G401 (cell line): ENCODE data around the gene CASQ1. TPM values are rescaled to one million over a fixed set of nuclear protein-coding genes. Genes with fewer than 3 reads are reported as not detected.

ENCODE experiments used
- total RNA-seq: library from RNA; depleted of rRNA; stranded (reverse); fragments of >200 nt; shearing (Covaris generic); gene quantifications from 2 replicates; pipeline ENCODE4 v1.2.3, GENCODE V29; 2014; rRNA removed

CASQ1 gene
- total RNA-seq, 1 experiment from 2014 or later = 0.71 TPM

Other genes with a start within 250 kb of the CASQ1 start
- gene IGSF9, start 245.0 kb upstream of the CASQ1 start, total RNA-seq = not detected in 2 replicates
- not detected in 2 replicates for gene SLAMF9, start 236.3 kb upstream of the CASQ1 start, total RNA-seq
- 2.5 and 3.2 TPM in 2 replicates for gene PIGM, start 158.6 kb upstream of the CASQ1 start, total RNA-seq
- not detected in 2 replicates for gene KCNJ10, start 120.4 kb upstream of the CASQ1 start, total RNA-seq
- not detected in 2 replicates for gene KCNJ9, start 109.0 kb upstream of the CASQ1 start, total RNA-seq
- gene IGSF8, start 92.0 kb upstream of the CASQ1 start, total RNA-seq = 11.7 and 15.4 TPM in 2 replicates
- not detected in 2 replicates for gene ATP1A2, start 74.8 kb upstream of the CASQ1 start, total RNA-seq
- not detected in 2 replicates for gene ATP1A4, start 39.0 kb upstream of the CASQ1 start, total RNA-seq
- gene PEA15, start 14.8 kb downstream of the CASQ1 start, total RNA-seq = 42.2 and 72.2 TPM in 2 replicates
- gene DCAF8, start 72.0 kb downstream of the CASQ1 start, total RNA-seq = 69.8 and 77.1 TPM in 2 replicates
- 49.8 and 50.0 TPM in 2 replicates for gene PEX19, start 94.6 kb downstream of the CASQ1 start, total RNA-seq
- 73.2 and 73.6 TPM in 2 replicates for gene COPA, start 152.7 kb downstream of the CASQ1 start, total RNA-seq
- 35.2 and 47.6 TPM in 2 replicates for gene NCSTN, start 152.8 kb downstream of the CASQ1 start, total RNA-seq
- gene NHLH1, start 176.5 kb downstream of the CASQ1 start, total RNA-seq = not detected in 2 replicates
- 1.0 and 3.0 TPM in 2 replicates for gene VANGL2, start 210.0 kb downstream of the CASQ1 start, total RNA-seq